CD4-positive, alpha-beta T cell treated with Interleukin-1 beta for 1 hour (primary cell): ENCODE results near the gene CYP4F11.
"Not testable (repeated sequence)": the region's sequence is repeated elsewhere in the genome, so short reads cannot be mapped to it uniquely, and the experiment has no call there.

Source experiments
- DNase-seq, 2 donors: peaks; one replicate each; pipeline ENCODE4 v3.0.0-alpha.2; 2020 to 2022

CYP4F11 gene

GRCh38 chr19:15919243-15919642 is 15.1 kb downstream of the CYP4F11 start:
- DNase-seq = no peak

- DNase-seq = no peak
These were observed 19.2 kb downstream of the CYP4F11 start for GRCh38 chr19:15915109-15915508.

- no peak for DNase-seq
These were observed 20.5 kb downstream of the CYP4F11 start for GRCh38 chr19:15913830-15914229.

- DNase-seq = no peak
These were observed 20.9 kb downstream of the CYP4F11 start for GRCh38 chr19:15913384-15913783.

GRCh38 chr19:15911599-15912235 is 22.6 kb downstream of the CYP4F11 start:
- DNase-seq = no peak

GRCh38 chr19:15905026-15905425 is 29.3 kb downstream of the CYP4F11 start:
- no peak for DNase-seq

- not testable (repeated sequence) for DNase-seq
These were observed 31.4 kb downstream of the CYP4F11 start for GRCh38 chr19:15902898-15903297.

- no peak for DNase-seq
These were observed 32.1 kb downstream of the CYP4F11 start for GRCh38 chr19:15902254-15902653.

- no peak for DNase-seq
These were observed 33.8 kb downstream of the CYP4F11 start for GRCh38 chr19:15900504-15900903.

- DNase-seq = not testable (repeated sequence)
These were observed 34.3 kb downstream of the CYP4F11 start for GRCh38 chr19:15900032-15900431.

GRCh38 chr19:15899561-15899960 is 34.8 kb downstream of the CYP4F11 start:
- DNase-seq = not testable (repeated sequence)

GRCh38 chr19:15897738-15898276 is 36.5 kb downstream of the CYP4F11 start, which contains the start of gene CYP4F2:
TSS of gene CYP4F2 (minus strand) at chr19:15898074. CDS start at chr19:15897611, 463 bp downstream.
- no peak for DNase-seq

GRCh38 chr19:15897026-15897737 is 37.1 kb downstream of the CYP4F11 start:
- no peak for DNase-seq

GRCh38 chr19:15895876-15896430 is 38.4 kb downstream of the CYP4F11 start:
- DNase-seq = no peak

- DNase-seq = no peak
These were observed 40.0 kb downstream of the CYP4F11 start for GRCh38 chr19:15894359-15894758.

- no peak for DNase-seq
These were observed 40.9 kb downstream of the CYP4F11 start for GRCh38 chr19:15893477-15893876.

GRCh38 chr19:15892012-15892411 is 42.3 kb downstream of the CYP4F11 start:
- no peak for DNase-seq

GRCh38 chr19:15891434-15891833 is 42.9 kb downstream of the CYP4F11 start:
- DNase-seq = no peak

- DNase-seq = not testable (repeated sequence)
These were observed 45.0 kb downstream of the CYP4F11 start for GRCh38 chr19:15889339-15889738.

GRCh38 chr19:15885919-15886318 is 48.4 kb downstream of the CYP4F11 start:
- no peak for DNase-seq

- no peak for DNase-seq
These were observed 49.2 kb downstream of the CYP4F11 start for GRCh38 chr19:15885167-15885566.

GRCh38 chr19:15883329-15883728 is 51.0 kb downstream of the CYP4F11 start:
- not testable (repeated sequence) for DNase-seq

- no peak for DNase-seq
These were observed 59.4 kb downstream of the CYP4F11 start for GRCh38 chr19:15874821-15875474.
